ENCODE results near the gene ABCC3. TPM values are rescaled to one million over a fixed set of nuclear protein-coding genes. Genes with fewer than 3 reads are reported as not detected.

ABCC3 gene
- total and polyA plus RNA-seq, 2 donors (not counting 3 experiments of a cell fraction or from before 2014, with no cell fraction given): 1.1 to 2.6 TPM

- Histone ChIP-seq H3K9ac (replicated peaks; ENCODE audit: extremely low read depth, insufficient read depth, low read length) (no peak overlapping the region), H3K9me3 (replicated peaks; ENCODE audit: control insufficient read depth, insufficient read depth, low read length) (no peaks in the 10 kb centered on the region), H2AFZ (ENCODE audit: low read depth, low read length) (no peak overlapping the region), H3K9me1 (replicated peaks; ENCODE audit: control insufficient read depth, extremely low read depth, insufficient read depth, low read length) (no peaks in the 10 kb centered on the region), H3K4me3 (replicated peaks in 1 of 3; ENCODE audit: insufficient read depth in 1 of 3, low read depth in 1 of 3, low read length in 3 of 3) (no peak overlapping the region), H4K20me1 (replicated peaks; ENCODE audit: control insufficient read depth, extremely low read depth, insufficient read depth, low read length) (no peaks in the 10 kb centered on the region), H3K4me1 (ENCODE audit: control insufficient read depth, extremely low read depth, insufficient read depth, low read length) (no peaks in the 10 kb centered on the region), H3K27me3 (ENCODE audit: control insufficient read depth in 2 of 2, insufficient read depth in 2 of 2, low read length in 2 of 2) (peaks cover 0 to 2% of the 10 kb centered on the region in 2 experiments), H3K79me2 (ENCODE audit: control insufficient read depth, insufficient read depth, low read length) (no peaks in the 10 kb centered on the region), H3K36me3 (ENCODE audit: control insufficient read depth in 2 of 2, extremely low read depth in 1 of 2, insufficient read depth in 2 of 2, low read length in 2 of 2) (no peaks in the 10 kb centered on the region), H3K4me2 (ENCODE audit: insufficient read depth, low read length) (no peak overlapping the region), H3K27ac (ENCODE audit: insufficient read depth, low read depth, low read length) (no peak overlapping the region)
- dilution Hi-C loops (cut with MboI; ENCODE audit: extremely low pct_ligation_motif_present, low sequenced_read_pairs): no loop called here
- FAIRE-seq: no peak
- DNase-seq (ENCODE audit: low read depth, low spot score): no peak
- ChIA-PET CTCF (interaction anchor here (0.6 to 3.1 kb wide), 7 partner anchors 11 to 263 kb away, joined by 3 to 11 read pairs (median 3); no protein-coding TSS in a partner anchor), POLR2A (no interaction called here)
- TF ChIP-seq POLR2AphosphoS5 (IDR thresholded peaks at IDR 0.05; ENCODE audit: insufficient read depth, low read depth, low read length) (no peak), MYC (IDR thresholded peaks at IDR 0.05; ENCODE audit: low read depth, low read length) (no peak), JUN (IDR thresholded peaks at IDR 0.05; ENCODE audit: borderline replicate concordance, insufficient read depth, insufficient read length, low read depth) (no peak), POLR2A (IDR thresholded peaks at IDR 0.05; ENCODE audit: low read depth, low read length) (no peak), FOS (IDR thresholded peaks at IDR 0.05; ENCODE audit: borderline replicate concordance, insufficient read depth, low read length) (no peak), EZH2 (IDR thresholded peaks at IDR 0.05; ENCODE audit: borderline replicate concordance, low read depth, low read length, severe bottlenecking) (no peak), MAX (IDR thresholded peaks at IDR 0.05; ENCODE audit: insufficient read depth, insufficient read length) (no peak), CTCF (IDR thresholded peaks at IDR 0.05; ENCODE audit: extremely low read depth in 1 of 2, insufficient read depth in 1 of 2, low read depth in 1 of 2, low read length in 2 of 2) (no peak), GATA2 (IDR thresholded peaks at IDR 0.05; ENCODE audit: insufficient read depth, insufficient read length, low read depth, low read length) (no peak)
- intact Hi-C loops (cut with micrococcal nuclease): no loop called here
- BruUV-seq (replicated peaks): no TSS peak
Observed at GRCh38 chr17:50589095-50589705, 45.5 kb upstream of the ABCC3 start.

Measured in endothelial cell of umbilical vein (primary cell).